NK-92 (cell line): ENCODE measurements around the gene GTF3C6.
"Not testable (repeated sequence)": the region's sequence is repeated elsewhere in the genome, so short reads cannot be mapped to it uniquely, and the experiment has no call there.

ENCODE experiments used
- DNase-seq: peaks from one replicate; lab custom pipeline; 2025; ENCODE audit not compliant: unreplicated experiment; lab: John Stamatoyannopoulos, UW

Gene GTF3C6

DNA sequence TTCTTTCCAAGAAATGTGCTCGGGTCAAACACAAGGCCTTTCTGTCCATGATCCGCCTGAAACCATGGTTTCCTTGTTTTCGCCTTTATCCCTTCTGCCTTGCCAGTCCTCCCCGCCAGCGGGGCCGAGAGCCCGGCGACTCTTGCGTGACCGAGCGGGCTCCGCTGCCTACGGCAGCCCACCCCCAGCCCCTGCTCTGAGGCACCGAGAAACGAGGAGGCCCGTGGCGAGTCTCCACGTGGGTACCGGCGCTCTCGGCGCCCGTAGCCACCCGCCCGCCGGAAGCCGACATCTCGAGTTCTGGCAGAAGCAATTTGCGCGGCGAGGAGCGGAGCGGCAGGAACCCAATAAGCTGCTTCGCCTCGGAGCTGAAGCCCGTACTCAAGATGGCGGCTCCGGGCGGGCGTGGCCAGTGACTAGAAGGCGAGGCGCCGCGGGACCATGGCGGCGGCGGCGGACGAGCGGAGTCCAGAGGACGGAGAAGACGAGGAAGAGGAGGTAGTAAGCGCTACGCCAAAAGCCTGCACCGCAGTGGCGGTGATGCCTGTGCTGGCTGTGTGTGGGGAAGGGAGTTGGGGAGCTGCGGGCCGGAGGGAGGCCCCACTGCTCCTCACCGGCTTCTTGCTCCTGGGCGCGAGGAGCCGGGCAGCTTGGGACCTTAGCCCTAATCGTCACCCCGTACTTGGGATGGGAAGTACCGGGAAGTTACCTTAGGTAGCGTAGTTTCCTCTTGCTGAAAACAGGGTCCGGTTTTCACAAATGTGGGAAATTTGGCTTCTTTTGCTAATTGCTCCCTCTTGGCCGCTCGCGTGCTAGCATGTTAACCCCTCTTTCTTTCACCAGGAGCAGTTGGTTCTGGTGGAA, at the start of gene GTF3C6:
TSS of gene GTF3C6 (plus strand) at position 378 of the 864 bp plus-strand sequence. CDS start at position 442, 64 bp downstream.
- peak; percentile 44 for DNase-seq

- no peak for DNase-seq
These were observed 27.7 kb upstream of the GTF3C6 start for GRCh38 chr6:110930781-110931180.

DNA sequence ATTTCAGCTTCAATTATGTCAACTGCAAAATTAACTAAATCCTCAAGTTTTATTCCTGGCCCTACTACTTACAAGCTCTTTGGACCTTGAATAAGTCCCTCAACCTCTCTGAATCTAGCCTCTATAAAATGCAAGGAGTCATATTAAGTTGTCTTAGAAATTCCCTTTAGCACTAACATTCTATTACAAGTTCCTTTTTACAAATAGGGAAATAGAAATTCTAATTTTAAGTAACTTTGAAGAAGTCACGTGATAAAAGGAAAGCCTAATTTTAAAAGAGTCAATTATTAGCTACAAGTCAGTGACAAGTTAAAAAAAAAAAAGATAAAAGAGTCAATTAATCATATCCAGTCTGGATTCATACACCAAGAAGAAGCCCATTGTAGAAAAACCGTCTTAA, 24.6 kb upstream of the GTF3C6 start:
- DNase-seq = no peak

DNA sequence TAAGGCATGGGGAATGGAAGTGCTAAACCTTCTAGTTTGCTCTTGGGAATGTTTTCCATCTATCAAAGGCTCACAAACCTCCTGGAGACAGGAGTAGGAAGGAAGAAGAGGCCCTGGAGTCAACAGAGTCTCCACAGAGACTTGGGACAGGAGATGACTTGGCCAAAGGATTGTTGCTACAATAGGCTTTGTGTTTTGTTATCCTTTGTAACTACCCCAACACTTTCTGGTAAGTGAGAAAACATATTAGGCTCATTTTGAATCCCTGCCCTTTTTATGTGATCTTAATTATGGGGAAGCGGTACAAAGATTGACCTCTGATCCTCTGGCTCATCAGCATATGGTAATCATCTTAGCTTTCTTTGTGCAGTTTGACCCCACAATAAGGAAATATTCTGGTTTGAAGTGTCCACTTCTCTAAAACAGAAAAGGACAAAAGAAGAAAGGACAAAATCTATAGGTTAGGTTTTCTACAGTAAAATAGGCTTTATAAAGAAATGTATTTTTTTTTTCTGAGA, 24.1 kb upstream of the GTF3C6 start:
- DNase-seq = no peak

GRCh38 chr6:110935171-110935570, 23.3 kb upstream of the GTF3C6 start:
- no peak for DNase-seq

- no peak for DNase-seq
These were observed 20.3 kb upstream of the GTF3C6 start for GRCh38 chr6:110938171-110938570.

- DNase-seq = no peak
These were observed 18.9 kb upstream of the GTF3C6 start for GRCh38 chr6:110939429-110940200.

DNA sequence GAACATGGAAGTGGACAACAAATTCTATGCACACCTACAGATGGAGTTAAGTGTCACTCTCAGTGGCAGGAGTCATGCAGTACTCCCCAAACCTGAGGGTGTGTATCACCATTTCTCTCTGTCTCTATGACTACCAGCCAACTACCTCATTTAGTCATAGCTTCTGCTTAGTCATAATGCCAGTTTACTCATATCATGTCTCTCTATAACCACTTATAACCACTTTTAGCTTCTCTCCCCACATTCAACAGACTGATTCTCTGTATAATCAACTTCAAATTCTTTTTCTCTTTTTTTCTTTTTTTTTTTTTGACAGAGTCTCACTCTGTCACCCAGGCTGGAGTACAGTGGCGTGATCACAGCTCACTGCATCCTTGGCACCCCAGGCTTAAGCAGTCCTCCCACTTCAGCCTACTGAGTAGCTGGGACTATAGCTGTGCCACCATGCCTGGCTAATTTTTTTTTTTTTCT, 13.8 kb upstream of the GTF3C6 start:
- no peak for DNase-seq

DNA sequence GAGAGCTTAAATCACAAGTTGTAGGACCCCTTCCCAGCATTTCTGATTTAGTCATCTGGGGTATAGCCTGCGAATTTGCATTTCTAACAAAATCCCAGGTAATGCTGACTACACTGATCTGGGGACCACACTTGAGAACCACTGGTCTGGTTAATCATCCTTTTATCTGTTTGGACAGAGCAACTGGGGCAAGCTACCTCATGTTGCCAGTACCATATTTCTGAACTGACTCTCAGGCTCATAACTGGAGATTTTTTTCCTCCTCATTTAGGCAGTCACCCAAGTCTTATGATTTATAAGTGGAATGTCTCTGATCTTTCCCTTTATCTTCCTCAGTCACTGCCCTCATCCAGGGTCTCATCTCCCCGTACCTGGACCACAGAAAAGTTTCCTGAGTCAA, 12.0 kb upstream of the GTF3C6 start:
- no peak for DNase-seq

GRCh38 chr6:110949679-110950285, 8.7 kb upstream of the GTF3C6 start:
- DNase-seq = no peak

GRCh38 chr6:110950440-110950839, 8.1 kb upstream of the GTF3C6 start:
- no peak for DNase-seq

- no peak for DNase-seq
These were observed 7.5 kb upstream of the GTF3C6 start for GRCh38 chr6:110951008-110951407.

- no peak for DNase-seq
These were observed 6.3 kb upstream of the GTF3C6 start for GRCh38 chr6:110951986-110952794.

- no peak for DNase-seq
These were observed 4.7 kb upstream of the GTF3C6 start for GRCh38 chr6:110953633-110954303.

- no peak for DNase-seq
These were observed 1.5 kb downstream of the GTF3C6 start for GRCh38 chr6:110960014-110960390.

- DNase-seq = not testable (repeated sequence)
These were observed 4.1 kb downstream of the GTF3C6 start for GRCh38 chr6:110962636-110963035.

- no peak for DNase-seq
These were observed 7.2 kb downstream of the GTF3C6 start for GRCh38 chr6:110965629-110966229.

DNA sequence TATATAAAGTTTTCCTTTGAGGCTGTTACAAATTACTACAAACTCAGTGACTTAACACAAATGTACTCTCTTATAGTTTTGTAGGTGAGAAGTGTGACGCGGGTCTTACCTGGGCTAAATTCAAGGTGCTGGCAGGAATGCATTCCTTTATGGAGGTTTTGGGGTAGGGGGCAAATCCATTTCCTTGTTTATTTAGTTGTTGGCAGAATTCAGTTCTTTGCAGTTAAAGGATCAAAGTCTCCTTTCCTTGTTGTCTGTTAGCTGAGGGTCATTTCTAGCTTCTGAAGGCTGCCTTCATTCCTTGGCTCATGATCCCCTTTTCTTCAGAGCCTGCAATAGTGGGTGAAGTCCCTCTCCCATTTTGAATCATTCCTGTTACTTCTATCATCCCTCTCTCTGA, 10.2 kb downstream of the GTF3C6 start:
- DNase-seq = not testable (repeated sequence)

DNA sequence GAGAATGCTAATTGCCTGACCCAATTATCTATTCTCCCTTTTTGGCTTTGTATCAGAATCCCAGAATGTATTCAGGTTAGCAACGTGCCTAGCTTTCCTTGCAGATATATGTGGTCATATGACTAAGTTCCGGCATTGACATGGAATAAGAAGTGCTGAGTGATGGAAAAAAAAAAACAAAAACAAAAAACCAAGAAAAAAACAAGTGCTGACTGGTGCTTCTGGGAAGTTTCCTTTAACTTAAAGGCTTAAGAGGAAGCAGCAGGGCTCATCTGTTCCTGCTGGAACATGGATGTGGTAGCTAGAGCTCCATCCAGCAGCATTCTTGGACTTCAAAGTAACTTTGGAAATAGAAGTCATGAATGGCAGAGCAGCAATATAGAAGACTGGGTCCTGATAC, 13.0 kb downstream of the GTF3C6 start:
- no peak for DNase-seq

DNA sequence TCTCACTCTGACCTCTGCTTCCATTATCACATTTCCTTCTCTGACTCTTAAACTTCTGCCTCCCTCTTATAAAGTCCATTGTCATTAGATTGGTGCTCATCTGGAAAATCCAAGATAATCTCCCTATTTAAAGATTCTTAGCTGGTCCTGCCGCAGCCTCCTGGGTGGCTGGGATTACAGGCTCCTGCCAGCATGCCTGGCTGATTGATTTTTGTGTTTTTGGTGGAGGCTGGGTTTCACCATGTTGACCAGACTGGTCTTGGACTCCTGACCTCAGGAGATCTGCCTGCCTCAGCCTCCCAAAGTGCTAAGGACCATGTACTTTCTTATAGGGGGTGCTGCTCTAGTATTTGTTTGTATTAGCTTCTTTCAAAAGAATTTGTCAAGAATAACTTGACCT, 18.1 kb downstream of the GTF3C6 start:
- DNase-seq = no peak
